ENCODE measurements around the gene AMDHD2. TPM values are rescaled to one million over a fixed set of nuclear protein-coding genes. Genes with fewer than 3 reads are reported as not detected.

The AMDHD2 gene
- total and polyA plus RNA-seq, 2 experiments from 2014 or later = 20.2 to 68.1 TPM

- no peak for TF ChIP-seq REST (IDR thresholded peaks at IDR 0.05; ENCODE audit: unreplicated experiment)
- TF ChIP-seq ETS1 (IDR thresholded peaks at IDR 0.05) = no peak
- TF ChIP-seq ZNF331 (CRISPR knock-in tag; IDR thresholded peaks at IDR 0.05; ENCODE audit: low read depth) = no peak
- no peak for TF ChIP-seq EZH2phosphoT487 (IDR thresholded peaks at IDR 0.05; ENCODE audit: unreplicated experiment)
- no peak for TF ChIP-seq POLR2AphosphoS5 (IDR thresholded peaks at IDR 0.05; ENCODE audit: low read depth)
These were observed 35.2 kb upstream of the AMDHD2 start (continued) for GRCh38 chr16:2484898-2485508.

- no peaks in the 10 kb centered on the region for H3K4me1 ChIP-seq (ENCODE audit: insufficient read depth)
- Mint-ChIP-seq H3K4me3 (no peak overlapping the region), H3K27ac (no peak overlapping the region), H3K4me1 (peaks cover 20% of the 10 kb centered on the region), H3K27me3 (ENCODE audit: insufficient read depth, low read depth, poor library complexity) (peaks cover 18% of the 10 kb centered on the region), H3K36me3 (ENCODE audit: low read depth) (no peaks in the 10 kb centered on the region; the same call in 1 of the 3 replicates), H3K9me3 (no peaks in the 10 kb centered on the region)
- ATAC-seq = no peak
- no peak overlapping the region for H3K27ac ChIP-seq (ENCODE audit: low read depth)
- no peak overlapping the region for H3K4me3 ChIP-seq
- no peak for DNase-seq (ENCODE audit: low spot score)
- no peaks in the 10 kb centered on the region; the same call in 1 of the 2 replicates for H4K20me1 ChIP-seq (replicated peaks; ENCODE audit: insufficient read depth)
- no peak overlapping the region for H3K4me2 ChIP-seq
- no peaks in the 10 kb centered on the region for H3K27me3 ChIP-seq (ENCODE audit: insufficient read depth)
- no peaks in the 10 kb centered on the region for H3K9me2 ChIP-seq (ENCODE audit: insufficient read depth)
- 0 out of 2 replicates have a peak, but pooled peaks cover 6% of the 10 kb centered on the region for H3K79me2 ChIP-seq (replicated peaks; ENCODE audit: insufficient read depth)
- no peaks in the 10 kb centered on the region for H3F3A ChIP-seq (replicated peaks; ENCODE audit: low read depth)
- H2AFZ ChIP-seq = no peak overlapping the region
- H3K36me3 ChIP-seq (ENCODE audit: insufficient read depth) = no peaks in the 10 kb centered on the region
- TF ChIP-seq ZNF114 (CRISPR knock-in tag; IDR thresholded peaks at IDR 0.05) = no peak
- TF ChIP-seq STAT1 (IDR thresholded peaks at IDR 0.05; ENCODE audit: unreplicated experiment) = no peak
- no peak for TF ChIP-seq CREB1 (CRISPR knock-in tag; IDR thresholded peaks at IDR 0.05; ENCODE audit: low read depth)
- TF ChIP-seq JUNB (IDR thresholded peaks at IDR 0.05; ENCODE audit: unreplicated experiment) = no peak
- no peak for TF ChIP-seq NANOG (IDR thresholded peaks at IDR 0.05; ENCODE audit: borderline replicate concordance)
- TF ChIP-seq POLR2AphosphoS5 (IDR thresholded peaks at IDR 0.05; ENCODE audit: low read depth) = no peak
- TF ChIP-seq EZH2 (IDR thresholded peaks at IDR 0.05; ENCODE audit: low read depth, unreplicated experiment) = no peak
- no peak for TF ChIP-seq REST (IDR thresholded peaks at IDR 0.05; ENCODE audit: unreplicated experiment)
- no peak for TF ChIP-seq ETS1 (IDR thresholded peaks at IDR 0.05)
- no peak for TF ChIP-seq ZNF331 (CRISPR knock-in tag; IDR thresholded peaks at IDR 0.05; ENCODE audit: low read depth)
These were observed 34.2 kb upstream of the AMDHD2 start for GRCh38 chr16:2485811-2486507.

Data from GM23338 (cell line).